ENCODE data around the gene USP10. TPM values are rescaled to one million over a fixed set of nuclear protein-coding genes. Genes with fewer than 3 reads are reported as not detected.

Gene USP10
- total RNA-seq, 2 experiments from 2014 or later: 65.9 to 134 TPM

- BruUV-seq (replicated peaks): no TSS peak
- H2AFZ ChIP-seq (ENCODE audit: low read length): no peak overlapping the region
- intact Hi-C loops (cut with micrococcal nuclease; ENCODE audit: unreplicated experiment): no loop called here
- H3K4me1 ChIP-seq (ENCODE audit: insufficient read depth, low read length, poor library complexity, severe bottlenecking): peaks cover 7% of the 10 kb centered on the region
- H3K27ac ChIP-seq (ENCODE audit: low read depth, low read length, poor library complexity, severe bottlenecking): no peak overlapping the region
- no peak for DNase-seq (ENCODE audit: low spot score)
- peaks cover 73% of the 10 kb centered on the region for H3K36me3 ChIP-seq (ENCODE audit: insufficient read depth, low read length)
- H3K9me3 ChIP-seq (ENCODE audit: low read length): no peaks in the 10 kb centered on the region
- no peak overlapping the region for H3K4me3 ChIP-seq (ENCODE audit: low read depth, low read length, poor library complexity, severe bottlenecking)
- H3K4me2 ChIP-seq (ENCODE audit: low read length): no peak overlapping the region
- TF ChIP-seq CTCF (conservative IDR thresholded peaks at IDR 0.05; ENCODE audit: low read length): no peak
- no peak for TF ChIP-seq EZH2phosphoT487 (IDR thresholded peaks at IDR 0.05; ENCODE audit: borderline replicate concordance, low read depth, low read length)
- ChIA-PET CTCF (ENCODE audit: unreplicated experiment) (no interaction called here), POLR2A (interaction anchor here (0.5 to 0.7 kb wide), 2 partner anchors 19 to 177 kb away, joined by 3 to 4 read pairs; no protein-coding TSS in a partner anchor)
- no peaks in the 10 kb centered on the region for H3K9me2 ChIP-seq (ENCODE audit: insufficient read depth, low read length)
- H4K20me1 ChIP-seq (ENCODE audit: insufficient read depth, low read length): peaks cover 20% of the 10 kb centered on the region; the same call in 1 of the 2 replicates
- peaks cover 49% of the 10 kb centered on the region for H3K79me2 ChIP-seq (ENCODE audit: insufficient read depth, low read depth, low read length)
These were observed 59.3 kb downstream of the USP10 start for GRCh38 chr16:84759061-84759460.

- Histone ChIP-seq H3K36me3 (ENCODE audit: insufficient read depth, low read length) (peaks cover 75% of the 10 kb centered on the region), H4K20me1 (ENCODE audit: insufficient read depth, low read length) (peaks cover 15% of the 10 kb centered on the region; the same call in 1 of the 2 replicates), H2AFZ (ENCODE audit: low read length) (no peak overlapping the region), H3K27ac (ENCODE audit: low read depth, low read length, poor library complexity, severe bottlenecking) (no peak overlapping the region), H3K4me1 (ENCODE audit: insufficient read depth, low read length, poor library complexity, severe bottlenecking) (no peaks in the 10 kb centered on the region), H3K79me2 (ENCODE audit: insufficient read depth, low read depth, low read length) (peaks cover 40% of the 10 kb centered on the region), H3K9me2 (ENCODE audit: insufficient read depth, low read length) (no peaks in the 10 kb centered on the region), H3K4me2 (ENCODE audit: low read length) (no peak overlapping the region), H3K9me3 (ENCODE audit: low read length) (no peaks in the 10 kb centered on the region), H3K4me3 (ENCODE audit: low read depth, low read length, poor library complexity, severe bottlenecking) (no peak overlapping the region)
- no TSS peak for BruUV-seq (replicated peaks)
- ChIA-PET CTCF (ENCODE audit: unreplicated experiment) (interaction anchor here (0.5 kb wide), 1 partner anchor 246 kb away, joined by 3 read pairs; no protein-coding TSS in a partner anchor), POLR2A (no interaction called here)
- no peak for TF ChIP-seq CTCF (conservative IDR thresholded peaks at IDR 0.05; ENCODE audit: low read length)
- no peak for TF ChIP-seq EZH2phosphoT487 (IDR thresholded peaks at IDR 0.05; ENCODE audit: borderline replicate concordance, low read depth, low read length)
- no peak for DNase-seq (ENCODE audit: low spot score)
- intact Hi-C loops (cut with micrococcal nuclease; ENCODE audit: unreplicated experiment): no loop called here
These were observed 60.1 kb downstream of the USP10 start for GRCh38 chr16:84759906-84760305.

GRCh38 chr16:84761448-84762368 lies 61.9 kb downstream of the USP10 start:
- no peak overlapping the region for H3K4me3 ChIP-seq (ENCODE audit: low read depth, low read length, poor library complexity, severe bottlenecking)
- TF ChIP-seq EZH2phosphoT487 (IDR thresholded peaks at IDR 0.05; ENCODE audit: borderline replicate concordance, low read depth, low read length): no peak
- TF ChIP-seq CTCF (conservative IDR thresholded peaks at IDR 0.05; ENCODE audit: low read length): no peak
- no peak overlapping the region for H2AFZ ChIP-seq (ENCODE audit: low read length)
- H3K27ac ChIP-seq (ENCODE audit: low read depth, low read length, poor library complexity, severe bottlenecking): no peak overlapping the region
- H3K9me2 ChIP-seq (ENCODE audit: insufficient read depth, low read length): no peaks in the 10 kb centered on the region
- H3K79me2 ChIP-seq (ENCODE audit: insufficient read depth, low read depth, low read length): peaks cover 23% of the 10 kb centered on the region
- BruUV-seq (replicated peaks): no TSS peak
- intact Hi-C loops (cut with micrococcal nuclease; ENCODE audit: unreplicated experiment): no loop called here
- DNase-seq (ENCODE audit: low spot score): no peak
- POLR2A ChIA-PET: no interaction called here
- H3K9me3 ChIP-seq (ENCODE audit: low read length): no peaks in the 10 kb centered on the region
- H3K4me2 ChIP-seq (ENCODE audit: low read length): no peak overlapping the region
- 0 out of 2 replicates have a peak, but pooled peaks cover 9% of the 10 kb centered on the region for H4K20me1 ChIP-seq (ENCODE audit: insufficient read depth, low read length)
- CTCF ChIA-PET (ENCODE audit: unreplicated experiment): no interaction called here
- H3K4me1 ChIP-seq (ENCODE audit: insufficient read depth, low read length, poor library complexity, severe bottlenecking): no peaks in the 10 kb centered on the region
- H3K36me3 ChIP-seq (ENCODE audit: insufficient read depth, low read length): peaks cover 87% of the 10 kb centered on the region

All from OCI-LY7 (cell line).